GM21526 (cell line): ENCODE data around the gene SERGEF.
"Not testable (repeated sequence)": the region's sequence is repeated elsewhere in the genome, so short reads cannot be mapped to it uniquely, and the experiment has no call there.

Experiments
- ATAC-seq: cut with Tn5 transposase; IDR thresholded peaks from one replicate; pipeline ENCODE4 v1.9.1; 2021; ENCODE audit warnings: moderate library complexity; ENCODE audit not compliant: unreplicated experiment, low FRiP score

SERGEF gene

DNA sequence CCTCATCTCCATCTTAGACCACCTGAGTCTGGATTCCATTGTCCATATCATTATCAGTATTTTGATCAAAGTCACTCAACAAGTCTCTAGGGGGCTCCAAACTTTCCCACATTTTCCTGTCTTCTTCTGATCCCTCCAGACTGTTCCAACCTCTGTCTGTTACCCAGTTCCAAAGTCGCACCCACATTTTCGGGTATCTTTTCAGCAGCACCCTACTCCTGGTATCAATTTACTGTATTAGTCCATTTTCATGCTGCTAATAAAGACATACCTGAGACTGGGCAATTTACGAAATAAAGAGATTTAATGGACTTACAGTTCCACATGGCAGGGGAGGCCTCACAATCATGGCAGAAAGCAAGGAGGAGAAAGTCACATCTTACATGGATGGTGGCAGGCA lies 144.4 kb downstream of the SERGEF start:
- ATAC-seq = not testable (repeated sequence)

DNA sequence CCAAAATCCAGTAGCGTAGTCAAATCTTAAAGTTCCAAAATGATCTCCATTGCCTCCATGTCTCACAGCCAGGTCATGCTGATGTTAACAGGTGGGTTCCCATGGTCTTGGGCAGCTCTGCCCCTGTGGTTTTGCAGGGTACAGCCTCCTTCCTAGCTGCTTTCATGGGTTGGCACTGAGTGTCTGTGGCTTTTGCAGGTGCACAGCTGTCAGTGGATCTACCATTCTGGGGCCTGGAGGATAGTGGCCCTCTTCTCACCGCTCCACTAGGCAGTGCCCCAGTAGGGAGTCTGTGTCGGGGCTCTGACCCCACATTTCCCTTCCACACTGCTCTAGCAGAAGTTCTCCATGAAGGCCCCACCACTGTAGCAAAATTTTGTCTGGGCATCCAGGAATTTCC lies 145.5 kb downstream of the SERGEF start:
- no peak for ATAC-seq

DNA sequence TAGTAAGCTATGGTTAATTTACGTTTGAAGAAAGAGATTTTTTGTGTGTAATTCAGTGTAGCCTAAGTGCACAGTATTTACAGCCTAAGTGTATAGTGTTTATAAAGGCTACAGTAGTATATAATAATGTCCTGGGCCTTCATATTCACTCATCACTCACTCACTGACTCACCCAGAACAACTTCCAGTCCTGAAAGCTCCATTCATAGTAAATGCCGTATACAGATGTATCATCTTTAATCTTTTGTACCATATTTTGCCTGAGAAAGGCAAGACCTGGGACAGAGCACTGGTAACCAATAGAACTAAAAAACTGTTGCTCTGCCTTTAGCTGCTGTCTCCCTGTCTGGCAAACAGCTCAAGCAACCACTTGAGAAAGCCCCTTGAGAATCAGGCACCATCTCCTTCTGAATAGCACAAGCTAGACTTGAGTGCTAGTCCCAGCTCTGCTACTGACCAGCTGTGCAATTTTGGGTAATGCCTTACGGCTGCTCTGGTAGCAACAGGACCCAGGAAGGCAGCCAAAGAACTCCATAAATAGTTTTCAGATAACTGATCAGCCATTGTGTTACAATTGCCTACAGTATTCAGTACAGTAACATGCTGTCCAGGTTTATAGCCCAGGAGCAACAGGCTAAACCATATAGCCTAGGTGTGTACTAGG lies 146.9 kb downstream of the SERGEF start:
- ATAC-seq = no peak

DNA sequence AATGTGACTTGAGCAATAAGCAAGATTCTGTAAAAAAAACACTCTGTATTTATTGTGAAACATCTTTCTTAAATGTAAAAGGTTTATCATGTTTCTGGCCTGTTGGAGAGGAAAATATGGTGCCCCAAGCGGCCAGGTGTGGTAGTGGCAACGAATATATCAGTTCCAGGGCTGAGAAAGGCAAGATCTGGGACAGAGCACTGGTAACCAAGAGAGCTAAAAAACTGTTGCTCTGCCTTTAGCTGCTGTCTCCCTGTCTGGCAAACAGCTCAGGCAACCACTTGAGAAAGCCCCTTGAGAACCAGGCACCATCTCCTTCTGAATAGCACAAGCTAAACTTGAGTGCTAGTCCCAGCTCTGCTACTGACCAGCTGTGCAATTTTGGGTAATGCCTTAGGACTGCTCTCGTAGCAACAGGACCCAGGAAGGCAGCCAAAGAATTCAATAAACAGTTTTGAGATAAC lies 148.3 kb downstream of the SERGEF start:
- ATAC-seq = no peak

DNA sequence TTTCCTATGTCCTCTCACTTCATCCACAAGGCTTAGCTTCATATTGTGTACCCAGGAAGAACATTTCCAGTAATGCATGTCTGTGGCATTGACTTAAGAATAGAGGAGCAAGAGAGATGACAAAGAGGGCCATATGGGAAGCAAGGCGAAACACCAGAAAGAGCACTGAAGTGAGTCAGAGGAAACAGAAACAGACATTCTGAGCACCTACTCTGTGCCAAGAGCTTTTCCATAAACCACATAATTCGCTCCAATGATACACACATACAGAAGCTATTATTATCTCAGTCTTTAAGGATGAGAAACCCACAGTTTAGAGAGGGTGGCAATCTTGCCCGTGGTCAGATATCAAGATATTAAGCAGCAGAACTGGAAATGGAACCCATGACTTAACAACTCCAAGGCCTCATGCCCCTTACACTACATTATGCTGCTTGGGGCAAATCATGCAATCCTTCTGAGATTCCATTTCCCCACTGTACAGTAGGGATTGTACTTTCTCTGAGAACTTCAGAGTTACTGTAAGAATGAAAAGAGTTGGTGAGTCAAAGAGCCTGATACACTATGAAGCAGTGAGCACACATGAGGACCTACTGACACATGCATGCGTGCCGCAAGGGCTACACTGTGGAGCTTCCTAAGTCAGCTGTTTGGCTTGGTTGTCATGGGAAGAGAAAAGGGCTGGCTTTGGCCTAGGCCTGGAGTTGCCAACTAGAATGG lies 151.7 kb downstream of the SERGEF start:
- no peak for ATAC-seq

DNA sequence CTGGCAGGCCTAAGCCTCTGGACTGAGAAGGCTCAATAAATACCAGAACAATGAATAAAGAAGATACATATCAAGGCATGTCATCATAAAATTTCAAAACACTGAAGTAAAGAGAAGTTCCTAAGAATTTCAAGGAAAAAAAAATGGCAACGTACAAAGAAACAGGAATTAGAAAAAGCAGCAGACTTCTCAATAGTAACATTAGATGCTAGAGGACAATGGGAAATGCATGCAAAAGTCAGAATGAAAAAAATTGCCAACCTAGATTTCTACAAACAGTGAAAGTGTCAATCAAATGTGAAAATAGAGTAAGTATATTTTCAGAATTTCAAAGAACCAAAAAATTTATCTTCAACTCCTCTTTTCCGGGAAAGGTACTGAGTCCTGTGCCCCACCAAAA lies 153.3 kb downstream of the SERGEF start:
- no peak for ATAC-seq

DNA sequence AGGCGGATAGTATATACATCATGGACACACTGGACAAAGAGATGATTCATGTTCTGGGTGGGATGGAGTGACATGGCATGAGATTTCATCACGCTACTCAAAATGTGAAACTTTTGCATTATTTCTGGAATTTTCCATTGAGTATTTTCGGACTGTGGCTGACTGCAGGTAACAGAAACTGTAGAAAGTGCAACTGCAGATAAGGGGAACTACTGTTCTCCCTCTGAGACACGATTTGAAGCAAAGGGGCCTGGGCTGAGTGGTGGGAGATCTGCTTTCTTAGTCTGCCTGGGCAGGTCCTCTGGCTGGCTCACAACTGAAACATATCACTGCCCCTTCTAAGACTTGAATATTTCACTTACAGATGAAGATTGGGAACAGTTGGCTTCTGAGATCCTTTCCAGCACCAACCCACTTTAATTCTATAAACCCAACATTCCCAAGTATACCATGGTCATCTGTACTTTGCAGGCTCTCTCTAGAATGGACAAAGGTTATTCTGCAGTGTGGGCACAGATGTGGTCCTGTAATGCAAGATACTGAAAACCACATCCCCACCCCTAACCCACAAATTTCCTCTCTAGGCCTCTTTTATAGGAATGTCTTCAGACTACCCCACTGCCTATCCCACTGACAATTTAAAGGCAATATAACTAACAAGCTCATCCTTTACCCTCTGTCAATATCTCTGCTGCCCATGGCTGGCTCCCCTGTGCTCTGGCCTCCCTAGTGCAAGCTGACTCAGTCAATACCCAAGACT lies 157.1 kb downstream of the SERGEF start:
- no peak for ATAC-seq

DNA sequence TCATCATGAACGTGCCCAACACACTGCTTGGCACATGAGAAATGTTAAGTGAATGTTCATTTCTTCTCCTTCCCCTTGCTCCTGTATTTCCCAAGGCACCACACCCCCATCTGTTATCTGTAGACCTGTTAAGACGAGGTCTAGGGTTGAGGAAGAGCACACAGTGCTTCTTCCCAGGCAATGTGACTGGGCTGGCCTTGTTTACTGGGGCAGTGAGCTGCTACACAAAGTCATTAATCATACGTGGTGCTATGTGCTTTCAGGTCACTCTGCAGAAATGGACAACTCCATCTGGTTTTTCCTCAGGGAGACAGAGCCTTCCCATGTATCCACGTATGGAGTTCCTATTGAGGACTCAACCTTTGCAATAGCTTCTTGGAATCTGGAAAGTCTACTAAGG lies 159.6 kb downstream of the SERGEF start:
- no peak for ATAC-seq

DNA sequence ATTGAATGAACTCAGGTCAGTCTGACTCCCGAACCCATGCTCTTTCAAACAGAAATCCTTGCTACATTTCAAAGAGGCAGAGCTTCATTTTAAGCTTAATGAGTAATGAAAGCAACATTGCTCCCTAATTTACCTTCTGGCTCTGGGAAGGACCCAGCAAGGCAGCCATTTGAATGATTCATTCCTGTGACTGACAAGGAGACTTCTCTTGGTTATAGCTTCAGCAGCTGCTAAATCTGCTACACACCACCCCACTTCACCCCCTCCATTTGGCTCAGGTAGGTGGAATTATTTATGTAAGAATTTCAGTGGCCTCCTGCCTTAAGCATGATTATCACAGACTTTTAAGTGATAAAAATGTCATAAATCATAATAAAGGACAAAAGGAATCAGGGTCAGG lies 160.6 kb downstream of the SERGEF start:
- no peak for ATAC-seq

DNA sequence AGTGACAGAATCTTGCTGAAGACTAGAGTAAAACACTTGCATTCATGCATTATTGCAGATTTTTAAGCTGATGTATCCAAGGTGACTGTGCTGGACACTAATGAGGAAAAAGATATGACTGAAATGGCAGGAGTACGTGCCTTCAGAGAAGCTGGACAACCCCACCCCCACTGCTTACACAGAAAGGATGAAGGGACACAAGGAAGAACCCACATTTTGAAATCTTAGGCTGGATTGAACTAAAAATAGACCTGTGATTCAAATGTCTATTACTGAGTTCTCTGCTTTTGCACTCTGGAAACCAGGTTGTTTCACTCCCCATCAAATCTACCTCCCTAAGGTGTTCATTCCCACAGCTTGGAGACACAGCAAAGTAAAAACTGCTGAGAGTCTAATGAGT lies 161.2 kb downstream of the SERGEF start:
- ATAC-seq = no peak

DNA sequence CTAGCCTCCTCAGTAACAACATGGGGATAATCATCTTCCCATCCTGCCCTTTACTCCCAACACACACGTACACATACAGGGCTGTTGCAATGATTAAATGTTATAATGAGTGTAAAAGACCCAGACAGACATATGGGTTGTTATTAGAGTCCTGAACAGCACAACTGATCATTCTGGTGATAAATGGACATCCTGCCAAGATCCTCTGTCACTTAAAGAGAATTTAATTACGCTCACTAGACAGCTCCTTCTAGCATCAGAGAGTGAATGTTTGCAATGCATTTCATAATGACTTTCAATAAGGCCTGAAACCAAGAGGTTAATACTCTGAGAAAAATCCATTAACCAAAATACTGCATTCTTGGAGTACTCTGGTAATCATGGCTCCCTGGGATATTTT lies 162.5 kb downstream of the SERGEF start:
- ATAC-seq = no peak

DNA sequence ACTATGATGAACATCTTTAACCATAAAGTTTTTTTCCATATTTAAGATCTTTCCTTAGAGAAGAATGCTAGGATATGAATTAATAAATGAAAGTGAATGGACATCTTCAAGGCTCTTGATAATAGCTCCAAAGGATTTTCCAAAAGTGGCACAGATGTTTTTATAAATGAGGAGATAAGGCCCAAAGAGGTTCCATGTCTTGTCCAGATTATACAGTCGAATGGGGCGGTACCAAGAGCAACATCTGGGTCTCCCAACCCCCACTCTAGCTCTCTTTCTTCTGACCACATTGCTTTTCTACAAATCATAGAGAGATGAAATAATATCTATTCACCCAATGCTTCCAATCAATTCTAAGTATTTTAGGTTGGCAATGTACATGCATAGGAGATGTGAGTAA lies 164.1 kb downstream of the SERGEF start:
- ATAC-seq = no peak

DNA sequence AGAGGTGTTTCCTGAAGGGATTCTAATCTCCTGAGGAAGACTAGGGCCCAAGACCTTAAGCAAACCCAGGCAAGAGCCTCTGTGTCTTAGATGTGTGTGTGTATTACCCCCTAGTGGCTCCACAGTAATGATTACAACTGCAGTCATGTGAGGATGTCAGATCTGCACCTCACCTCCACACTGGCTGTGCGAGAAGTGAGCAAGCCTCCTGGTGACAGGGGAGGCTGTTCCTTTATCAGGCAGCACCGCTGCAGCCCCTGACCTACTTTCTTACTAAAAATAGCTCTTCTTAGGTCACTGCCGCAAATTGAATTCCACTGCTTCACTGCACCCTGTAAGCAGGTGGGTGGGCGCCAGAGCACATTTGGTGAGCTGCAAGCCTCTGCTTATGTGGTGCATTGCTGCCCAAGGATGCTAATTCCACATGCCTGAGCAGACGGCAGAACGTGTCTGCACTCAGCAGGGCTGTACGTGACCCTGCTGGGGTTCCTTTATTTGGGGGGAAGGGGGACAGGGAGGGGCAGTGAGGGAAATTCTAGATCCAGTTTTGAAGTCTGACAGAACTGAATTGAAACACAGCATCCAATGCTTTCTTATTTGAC lies 165.9 kb downstream of the SERGEF start:
- ATAC-seq = no peak

DNA sequence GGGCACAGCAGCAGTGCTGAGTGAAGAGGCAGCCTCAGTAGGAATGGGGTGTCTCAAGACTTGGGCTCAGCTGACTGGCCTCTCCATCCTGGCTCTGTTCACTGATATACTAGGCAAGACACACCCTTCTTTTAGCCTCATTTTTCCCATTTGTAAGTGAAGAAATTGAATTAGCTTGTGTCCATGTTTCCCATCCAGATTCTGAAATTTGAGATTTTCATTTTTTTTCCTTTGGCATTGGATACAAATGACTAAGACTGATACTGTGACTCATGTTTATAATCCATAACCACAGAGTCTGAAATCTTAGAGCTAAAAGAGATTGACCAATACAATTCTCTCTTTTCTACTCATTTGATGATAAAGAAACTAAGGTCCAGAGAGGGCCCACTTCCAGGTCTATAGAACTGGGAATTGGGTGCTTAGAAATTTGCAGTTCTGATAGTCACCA lies 167.4 kb downstream of the SERGEF start:
- ATAC-seq = no peak

DNA sequence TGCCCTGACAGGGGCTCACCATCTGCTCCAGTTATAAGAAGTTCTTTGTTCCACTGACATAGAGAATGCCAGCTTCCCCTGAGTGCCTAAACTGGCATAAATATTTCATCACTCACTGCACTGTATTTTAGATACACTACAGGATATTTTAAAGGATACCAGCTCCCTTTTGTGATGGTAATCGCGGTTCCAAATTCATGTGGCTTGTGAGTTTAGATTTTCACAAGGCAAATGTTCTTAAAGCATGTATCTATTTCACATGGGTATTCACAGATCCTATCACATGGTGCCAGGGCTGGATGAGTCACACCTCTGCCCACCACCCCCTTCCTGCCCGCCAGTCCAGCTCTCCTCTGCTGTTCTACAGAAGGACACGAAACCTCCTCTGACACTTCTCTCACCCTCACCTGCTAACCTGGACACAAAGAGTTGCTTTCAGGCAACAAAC lies 172.7 kb downstream of the SERGEF start:
- no peak for ATAC-seq

DNA sequence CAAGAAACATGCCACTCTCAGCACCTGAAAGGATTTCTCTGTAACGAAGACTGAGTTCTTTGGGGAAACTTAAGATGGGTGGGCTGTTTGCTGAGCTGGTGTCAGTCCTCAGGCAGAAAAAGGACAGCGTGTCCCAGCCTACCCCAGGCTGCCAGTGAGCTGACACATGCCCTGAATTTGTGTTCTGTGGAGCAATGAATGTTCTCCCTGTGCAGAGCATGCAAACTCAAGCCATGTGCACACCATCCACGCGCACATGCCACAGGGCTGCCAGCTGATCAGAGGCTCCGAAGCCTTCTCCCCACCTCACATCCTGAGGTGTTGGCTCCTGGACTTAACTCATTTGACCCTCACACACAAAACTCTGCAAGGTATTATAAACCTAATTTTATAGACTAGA lies 173.4 kb downstream of the SERGEF start:
- ATAC-seq = no peak

DNA sequence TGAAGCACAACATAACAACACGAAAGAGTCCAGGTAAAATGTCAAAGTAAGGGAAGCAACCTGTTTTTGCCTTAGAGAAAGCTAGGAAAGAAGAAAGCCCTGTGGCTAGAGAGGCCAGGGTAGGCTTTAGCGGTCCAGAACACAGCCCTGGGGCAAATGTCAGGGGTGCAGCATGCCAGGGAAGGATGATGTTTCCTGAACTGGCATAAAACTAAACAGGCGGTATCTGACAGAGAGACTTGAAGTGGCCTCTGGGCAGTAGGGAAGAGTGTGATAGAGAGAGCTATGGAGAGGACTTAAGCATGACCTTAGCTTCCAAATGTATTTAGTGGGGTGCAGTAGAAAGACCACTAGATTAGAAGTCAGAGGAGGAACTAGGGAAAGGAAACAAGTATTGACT lies 174.7 kb downstream of the SERGEF start:
- ATAC-seq = no peak

DNA sequence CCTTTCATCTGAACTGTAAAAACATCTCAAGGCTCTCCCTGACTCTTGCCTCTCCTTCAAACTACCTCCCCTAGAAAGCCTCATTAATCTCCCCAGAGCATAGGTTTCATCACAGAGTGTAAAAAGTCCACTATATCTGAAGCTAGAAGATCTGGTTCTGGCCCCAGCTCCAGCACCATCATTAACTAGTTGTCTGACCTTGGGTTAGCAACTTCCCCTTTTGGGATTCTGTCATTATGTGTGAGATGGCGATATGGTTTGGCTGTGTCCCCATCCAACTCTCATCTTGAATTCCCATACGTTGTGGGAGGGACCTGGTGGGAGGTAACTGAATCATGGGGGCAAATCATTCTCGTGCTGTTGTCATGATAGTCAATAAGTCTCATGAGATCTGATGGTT lies 181.0 kb downstream of the SERGEF start:
- no peak for ATAC-seq

DNA sequence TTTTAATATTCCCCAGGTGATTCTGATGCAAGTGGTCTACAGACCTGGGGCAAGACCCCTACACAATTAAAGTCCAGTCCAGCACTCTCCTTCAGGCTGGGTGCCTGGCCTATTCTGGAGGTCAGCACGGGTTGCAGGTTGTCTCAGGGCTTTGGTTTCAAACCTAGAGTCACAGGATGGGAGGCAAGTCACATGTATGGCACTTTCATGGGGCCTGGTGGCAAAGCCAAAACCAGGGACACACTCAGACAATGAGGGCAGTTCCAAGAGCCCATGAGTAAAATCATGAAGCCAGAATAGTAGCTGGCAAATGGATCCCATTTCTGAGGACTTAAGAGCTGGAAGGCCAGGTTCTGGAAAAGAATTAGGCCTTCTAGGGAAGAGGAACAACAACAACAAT lies 181.6 kb downstream of the SERGEF start:
- no peak for ATAC-seq

DNA sequence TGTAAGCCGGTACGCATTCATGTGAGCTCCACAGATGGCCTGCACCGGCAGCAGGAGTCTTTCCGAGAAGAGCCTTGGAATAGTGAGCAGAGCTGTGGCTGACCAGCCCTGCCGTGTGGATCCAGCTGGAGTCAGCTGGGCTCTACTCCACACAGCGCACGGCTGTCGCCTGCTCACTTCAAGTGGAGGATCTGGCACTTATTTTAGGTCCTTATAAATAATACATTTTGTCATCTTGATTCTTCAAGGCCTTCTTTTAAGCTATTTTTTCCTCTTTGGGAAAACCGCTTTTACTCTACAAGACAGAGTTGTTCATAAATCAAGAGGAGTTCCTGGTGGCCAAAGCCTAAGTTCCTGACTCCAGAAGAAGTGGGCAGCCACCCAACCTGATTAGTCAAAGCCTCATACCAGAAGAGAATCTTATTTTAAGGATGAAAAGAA lies 184.5 kb downstream of the SERGEF start:
- no peak for ATAC-seq

DNA sequence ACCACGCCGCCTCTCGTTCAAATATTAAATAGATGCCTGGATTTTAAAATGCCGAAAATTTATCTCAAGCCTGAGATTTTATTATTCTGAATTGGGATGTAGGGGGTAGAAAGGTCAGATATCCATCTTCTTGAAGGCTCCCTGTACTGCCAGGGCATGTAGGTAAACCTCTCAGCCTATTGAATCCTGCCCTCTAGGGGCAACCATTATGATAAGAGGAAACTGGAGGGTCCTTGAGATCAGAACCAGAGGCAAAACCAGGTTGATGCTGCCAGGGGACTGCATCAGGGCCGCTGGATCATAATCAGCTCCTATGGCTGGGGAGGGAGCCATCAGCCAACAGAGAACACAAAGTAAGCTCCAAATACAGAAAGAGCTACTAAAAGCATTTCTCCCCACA lies 185.8 kb downstream of the SERGEF start:
- no peak for ATAC-seq
